RCC 7860 (cell line): ENCODE data around the gene RPL21.
"Not testable (repeated sequence)": the region's sequence is repeated elsewhere in the genome, so short reads cannot be mapped to it uniquely, and the experiment has no call there.

Experiments
- DNase-seq: peaks from one replicate; pipeline ENCODE4 v3.0.0-alpha.2; 2015; ENCODE audit warnings: low spot score
- FAIRE-seq: peaks from 2 replicates; lab custom pipeline; 2012; peaks lifted over from hg19 to GRCh38; lab: Jason Lieb, UNC

RPL21 gene

DNA sequence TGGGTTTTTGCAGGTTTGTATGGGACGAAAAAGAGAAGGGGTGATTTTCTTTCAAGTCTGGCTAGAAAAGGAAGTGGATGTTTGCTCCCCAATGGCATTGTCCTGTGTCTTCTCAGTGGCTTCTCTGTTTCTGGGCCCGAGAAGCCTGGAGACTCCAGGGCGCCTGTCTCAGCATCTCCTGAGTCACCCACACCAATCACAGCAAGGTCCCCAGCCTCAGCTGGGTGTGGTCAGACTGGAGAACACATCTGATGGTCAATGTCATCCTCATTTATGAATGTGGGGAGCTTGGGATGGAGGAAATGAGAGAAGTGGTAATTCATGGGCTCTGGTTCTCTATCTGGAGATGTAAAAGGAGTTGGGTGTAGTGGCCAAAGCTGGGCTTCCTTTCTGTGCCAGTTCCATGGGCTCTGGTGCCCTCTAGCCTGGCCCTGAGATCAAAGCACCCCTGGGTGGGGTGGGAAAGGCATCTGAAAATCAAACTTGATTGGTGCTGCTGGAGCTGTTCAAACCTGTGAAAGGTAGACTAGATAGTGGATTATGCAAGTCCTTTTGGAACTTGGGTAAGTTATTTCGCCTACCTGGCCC, 32.6 kb downstream of the RPL21 start:
- FAIRE-seq (no peak), DNase-seq (peak; percentile 14)

DNA sequence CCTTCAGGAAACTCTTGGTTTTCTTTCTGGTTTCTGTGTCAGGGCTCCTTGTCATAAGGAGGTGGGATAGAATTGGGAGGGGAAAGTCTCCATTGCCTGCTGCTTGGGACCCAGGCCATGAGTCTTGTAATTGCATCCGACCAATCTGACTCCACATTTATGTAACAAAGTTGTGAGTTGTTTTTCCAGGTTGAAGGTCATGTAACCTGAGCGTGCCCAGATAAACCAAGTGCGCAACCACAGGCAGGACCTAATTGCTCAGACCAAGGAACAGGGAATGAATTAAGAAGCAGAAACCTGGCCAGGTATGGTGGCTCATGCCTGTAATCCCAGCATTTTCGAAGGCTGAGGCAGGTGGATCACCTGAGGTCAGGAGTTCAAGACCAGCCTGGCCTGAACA, 37.0 kb downstream of the RPL21 start:
- DNase-seq (no peak), FAIRE-seq (no peak)

DNA sequence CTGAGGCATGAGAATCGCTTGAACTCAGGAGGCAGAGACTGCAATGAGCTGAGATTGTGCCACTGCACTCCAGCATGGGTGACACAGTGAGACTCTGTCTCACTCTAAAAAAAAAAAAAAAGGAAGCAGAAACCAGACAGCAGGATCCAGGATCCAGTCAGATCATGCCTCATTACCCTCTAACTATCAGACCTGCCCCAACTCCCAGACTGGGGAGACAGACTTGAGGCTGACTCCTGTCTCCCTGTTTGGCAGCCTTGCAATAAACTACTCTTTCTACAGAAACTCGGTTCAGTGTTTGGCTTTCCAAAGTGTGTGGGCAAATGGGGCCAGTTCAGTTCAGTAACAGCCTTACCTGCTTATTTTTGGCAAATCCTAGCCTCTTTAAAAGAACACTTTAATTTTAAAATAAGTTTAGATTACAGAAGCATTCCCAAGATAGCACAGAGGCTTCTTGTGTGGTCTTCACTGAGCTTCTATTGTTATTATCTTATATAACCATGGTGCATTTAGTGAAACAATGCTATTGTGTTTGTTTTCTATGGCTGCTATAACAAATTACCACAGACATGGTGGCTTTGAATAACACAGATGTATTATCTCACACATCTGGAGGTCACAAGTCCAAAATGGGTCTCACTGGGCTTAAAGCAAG, 37.8 kb downstream of the RPL21 start:
- DNase-seq (peak; percentile 7), FAIRE-seq (no peak)

DNA sequence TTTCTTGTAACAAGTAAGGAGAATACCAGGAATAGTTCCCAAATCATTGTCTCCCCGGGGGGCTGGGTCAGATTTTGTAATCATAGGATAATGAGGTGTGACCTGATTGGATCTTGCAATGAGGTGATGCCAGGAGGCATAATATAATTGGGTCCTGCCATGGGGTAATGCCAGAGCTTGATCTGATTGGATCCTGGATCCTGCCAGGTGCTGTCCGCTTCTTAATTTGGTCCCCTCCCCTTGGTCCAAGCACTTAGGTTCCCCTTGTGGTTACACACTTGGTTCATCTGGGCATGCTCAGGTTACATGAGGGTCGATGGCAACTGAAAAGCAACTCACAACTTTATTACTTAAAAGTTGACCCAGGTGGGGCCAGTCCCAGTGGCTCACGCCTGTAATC, 39.4 kb downstream of the RPL21 start:
- FAIRE-seq: no peak
- DNase-seq: no peak

DNA sequence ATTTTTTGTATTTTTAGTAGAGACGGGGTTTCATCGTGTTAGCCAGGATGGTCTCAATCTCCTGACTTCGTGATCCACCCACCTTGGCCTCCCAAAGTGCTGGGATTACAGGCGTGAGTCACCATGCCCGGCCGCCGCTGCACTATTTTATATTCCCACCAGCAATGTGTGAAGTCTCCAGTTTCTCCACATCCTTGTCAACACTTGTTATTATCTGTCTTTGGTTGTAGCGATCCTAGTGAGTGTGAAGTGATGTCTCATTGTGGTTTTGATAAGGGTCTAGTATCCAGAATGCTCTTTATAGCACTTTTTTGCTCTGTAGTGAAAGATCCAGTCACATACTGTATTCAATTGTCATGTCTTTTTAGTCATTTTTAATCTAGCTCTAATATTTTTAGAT, 40.6 kb downstream of the RPL21 start:
- not testable (repeated sequence) for DNase-seq, FAIRE-seq

DNA sequence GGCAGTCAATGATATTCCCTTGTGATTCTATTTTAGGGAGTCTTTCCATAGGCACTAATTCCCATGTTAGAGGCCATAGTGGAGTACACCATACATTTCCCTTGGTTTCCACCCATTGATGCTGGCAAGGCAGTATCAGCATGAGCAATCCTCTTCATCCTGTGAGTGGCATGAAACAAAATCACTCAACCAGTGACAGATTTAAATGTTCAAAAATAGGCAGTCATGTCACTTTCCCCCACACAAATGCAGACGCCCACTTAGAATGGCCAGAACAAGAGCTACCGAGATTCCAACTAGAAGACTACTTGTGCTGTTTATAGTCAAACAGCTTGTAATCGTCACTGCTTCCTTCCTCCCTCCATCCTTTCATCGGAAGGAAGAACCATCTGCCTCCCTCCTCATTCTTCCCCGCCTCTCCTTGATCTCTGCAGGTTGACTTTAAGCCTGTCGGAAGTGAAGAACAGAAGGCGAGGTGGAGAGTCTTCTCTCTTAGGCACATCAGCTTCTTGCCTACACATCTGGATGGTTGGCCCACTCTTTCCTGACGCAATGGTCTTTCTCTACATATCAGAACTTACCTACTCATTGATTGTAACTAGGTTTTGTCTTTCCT, 41.8 kb downstream of the RPL21 start:
- FAIRE-seq: no peak
- no peak for DNase-seq

DNA sequence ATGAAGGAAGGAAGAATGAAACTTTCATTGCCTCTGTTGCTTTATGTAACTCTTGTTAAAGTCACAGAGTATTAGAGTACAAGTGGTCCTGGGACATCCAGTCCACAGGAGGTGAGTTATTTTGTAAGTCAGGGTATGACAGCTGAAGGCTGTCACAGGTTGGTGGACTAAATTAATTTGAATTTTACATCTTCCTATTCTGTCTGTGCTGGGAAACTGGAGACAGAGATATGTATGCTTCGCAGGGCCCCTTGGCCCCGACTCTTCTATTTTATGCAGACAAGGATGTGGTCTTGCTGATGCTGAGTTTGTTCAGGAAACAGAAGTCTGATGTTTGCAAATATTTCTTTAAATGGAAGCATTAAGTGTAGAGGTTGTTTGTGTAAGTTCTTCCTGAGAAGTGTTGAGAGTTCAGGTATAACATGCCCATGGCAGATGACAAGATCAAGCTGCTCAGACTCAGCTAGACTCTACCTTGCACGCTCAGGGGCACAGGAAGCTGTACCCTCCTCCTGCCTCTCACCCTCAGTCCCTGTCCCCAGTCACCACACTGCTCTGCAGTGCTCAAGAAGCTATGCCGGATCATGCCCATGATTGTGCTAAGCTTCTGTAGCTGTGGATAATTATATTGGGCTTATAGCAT, 42.6 kb downstream of the RPL21 start:
- FAIRE-seq (no peak), DNase-seq (no peak)

DNA sequence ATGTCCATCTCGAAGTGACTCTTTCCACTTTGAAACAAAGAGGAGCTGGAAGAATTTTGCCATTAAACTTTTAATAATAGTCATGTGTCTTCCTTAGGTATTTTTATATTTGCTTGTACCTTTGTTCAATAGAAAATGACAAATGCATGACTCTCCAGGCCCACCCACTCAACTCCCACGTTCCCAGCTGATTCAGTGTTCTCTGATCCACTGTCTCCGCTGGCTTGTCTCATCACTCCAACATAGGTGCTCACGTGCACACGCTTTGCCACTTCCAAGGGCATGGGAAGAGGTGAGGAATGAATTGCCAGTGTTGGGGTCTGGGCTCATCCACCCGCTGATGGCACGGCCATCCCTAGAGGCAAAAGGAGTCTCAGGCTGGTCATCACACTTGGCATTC, 43.7 kb downstream of the RPL21 start:
- FAIRE-seq: no peak
- no peak for DNase-seq

DNA sequence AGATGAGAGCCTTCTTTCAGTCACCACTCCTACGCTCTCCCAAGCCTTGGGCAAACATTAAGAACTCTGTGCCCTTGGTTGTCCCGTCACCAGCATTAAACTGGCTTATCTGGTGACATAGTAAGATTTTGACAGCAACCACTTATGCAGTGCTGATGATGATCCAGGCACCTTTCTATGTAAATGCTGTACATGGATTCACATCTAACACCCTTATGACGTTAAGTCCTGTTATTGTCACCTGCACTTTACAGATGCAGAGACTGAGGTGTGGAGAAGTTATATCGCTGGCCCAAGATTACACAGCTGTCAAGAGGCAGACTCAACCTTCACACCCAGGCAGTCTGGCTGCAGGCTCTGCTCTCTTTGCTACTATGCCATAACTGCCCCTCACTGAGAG, 44.3 kb downstream of the RPL21 start:
- DNase-seq (no peak), FAIRE-seq (no peak)

DNA sequence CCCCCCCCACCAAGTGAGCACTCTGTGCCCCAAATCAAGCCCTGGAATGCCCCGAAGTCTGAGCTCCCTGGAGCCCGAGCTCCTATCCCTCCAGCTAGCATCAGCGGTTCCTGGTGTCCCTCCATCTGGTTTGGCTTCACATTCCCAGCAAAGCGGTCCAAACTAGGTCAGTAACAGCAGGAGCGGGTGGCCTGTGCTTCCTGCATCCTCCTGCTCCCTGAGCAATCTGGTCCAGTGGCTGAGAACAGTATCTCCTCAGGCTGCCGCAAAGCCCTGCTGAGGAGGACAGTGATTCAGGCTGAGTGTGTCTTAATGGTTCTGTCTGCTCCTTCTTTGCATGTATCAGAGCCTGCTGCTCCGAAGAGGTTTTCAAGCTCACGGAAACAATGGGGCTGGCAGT, 45.1 kb downstream of the RPL21 start:
- FAIRE-seq (no peak), DNase-seq (no peak)

DNA sequence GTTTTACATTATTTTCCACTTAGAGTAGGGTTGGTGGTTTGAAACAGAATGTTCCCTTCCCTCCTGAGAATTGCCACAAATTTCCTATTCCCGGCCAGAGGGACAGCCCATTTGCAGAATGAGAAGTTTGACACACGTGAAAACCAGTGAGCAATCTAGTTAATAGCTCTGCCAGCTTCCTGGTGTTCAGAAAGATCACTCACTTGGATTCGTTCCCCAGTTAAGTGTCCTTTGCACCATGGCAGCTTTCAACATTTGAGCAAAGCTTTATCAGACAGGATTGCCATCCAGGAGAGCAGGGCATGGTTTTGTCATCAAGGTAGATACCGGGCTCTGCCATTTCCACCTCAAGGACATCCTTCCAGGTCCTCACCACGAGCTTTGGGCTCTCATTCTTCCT, 47.5 kb downstream of the RPL21 start:
- no peak for DNase-seq
- FAIRE-seq: no peak

DNA sequence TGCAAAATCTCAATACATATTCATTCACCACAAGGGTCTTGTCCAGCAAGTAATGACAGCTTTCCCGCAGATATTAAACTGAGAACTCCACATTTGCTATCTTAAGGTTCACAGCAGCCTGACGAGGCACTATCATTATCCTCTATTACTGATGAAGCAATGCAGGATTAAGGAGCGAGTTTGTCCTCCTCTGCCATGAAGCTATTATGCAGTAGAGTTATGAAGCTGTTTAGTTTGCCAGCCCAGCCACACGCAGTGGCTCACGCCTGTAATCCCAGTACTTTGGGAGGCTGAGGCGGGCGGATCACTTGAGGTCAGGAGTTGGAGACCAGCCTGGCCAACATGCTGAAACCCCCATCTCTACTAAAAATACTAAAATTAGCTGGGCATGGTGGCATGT, 49.0 kb downstream of the RPL21 start:
- DNase-seq, FAIRE-seq: not testable (repeated sequence)

DNA sequence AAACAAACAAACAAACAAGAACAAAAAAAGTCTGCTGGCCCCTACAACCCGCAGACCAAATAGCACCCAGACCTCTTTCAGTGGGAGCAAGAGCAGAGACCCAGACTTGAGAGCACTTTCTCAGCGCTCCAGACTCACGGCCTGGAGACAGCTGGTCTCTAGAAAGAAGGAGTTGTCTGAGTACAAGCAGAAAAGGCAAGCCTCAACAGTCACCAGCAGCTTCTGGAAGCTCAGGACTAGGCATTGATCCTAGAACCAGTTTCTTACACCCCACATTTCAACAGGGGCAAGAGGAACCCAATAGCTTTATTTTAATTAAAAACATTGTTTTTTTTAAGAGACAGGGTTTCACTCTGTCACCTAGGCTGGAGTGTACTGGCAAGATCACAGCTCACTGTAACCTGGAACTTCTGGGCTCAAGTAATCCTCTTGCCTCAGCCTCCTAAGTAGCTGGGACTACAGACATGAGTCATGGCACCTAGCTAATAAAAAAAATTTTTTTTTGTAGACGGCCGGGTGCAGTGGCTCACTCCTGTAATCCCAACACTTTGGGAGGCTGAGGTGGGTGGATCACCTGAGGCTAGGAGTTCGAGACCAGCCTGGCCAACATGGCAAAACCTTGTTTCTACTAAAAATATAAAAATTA, 49.7 kb downstream of the RPL21 start:
- no peak for FAIRE-seq

DNA sequence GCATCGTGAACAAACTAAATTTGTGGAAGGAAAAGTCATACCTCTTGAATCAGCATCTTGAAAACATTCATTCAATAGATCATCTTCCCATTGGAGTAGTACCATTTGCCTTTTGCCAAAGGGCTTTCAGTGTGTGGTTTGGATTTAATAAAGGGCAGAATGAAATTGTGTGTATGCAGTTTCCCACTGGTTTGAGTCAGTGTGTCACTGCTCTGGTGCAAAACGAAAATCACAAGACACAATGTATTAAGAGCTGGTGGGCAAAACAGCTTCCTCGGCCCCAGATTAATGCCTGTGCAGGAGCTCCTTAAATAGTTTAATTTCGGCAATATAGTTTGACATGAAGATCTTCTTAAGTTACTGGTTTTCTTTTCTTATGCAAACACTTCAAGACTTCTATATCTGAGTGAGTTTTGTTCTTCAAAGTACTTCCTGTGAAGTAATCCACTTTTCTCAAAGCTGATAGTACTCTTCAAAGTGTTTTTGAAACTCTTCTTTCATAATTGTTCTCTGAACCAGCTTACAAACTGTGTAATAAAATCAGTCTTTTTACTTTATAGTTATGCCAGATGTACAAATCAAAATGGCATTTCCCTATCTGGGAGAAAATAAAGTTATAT, 51.4 kb downstream of the RPL21 start:
- FAIRE-seq: no peak
- no peak for DNase-seq

More for the DNA sequence above, 49.7 kb downstream of the RPL21 start:
- DNase-seq: no peak

DNA sequence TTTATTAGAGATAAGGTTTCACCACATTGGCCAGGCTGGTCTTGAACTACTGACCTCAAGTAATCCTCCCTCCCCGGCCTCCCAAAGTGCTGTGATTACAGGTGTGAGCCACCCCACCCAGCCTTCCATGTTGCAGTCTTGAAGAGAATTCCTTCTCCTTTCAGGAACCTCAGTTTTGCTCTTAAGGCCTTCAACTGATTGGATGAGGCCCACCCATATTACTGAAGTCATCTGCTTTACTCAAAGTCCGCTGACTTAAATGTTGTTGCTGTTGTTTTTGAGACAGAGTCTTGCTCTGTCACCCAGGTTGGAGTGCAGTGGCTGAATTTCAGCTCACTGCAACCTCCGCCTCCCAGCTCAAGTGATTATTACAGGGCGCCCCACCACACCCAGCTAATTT, 52.7 kb downstream of the RPL21 start:
- FAIRE-seq: no peak
- no peak for DNase-seq

DNA sequence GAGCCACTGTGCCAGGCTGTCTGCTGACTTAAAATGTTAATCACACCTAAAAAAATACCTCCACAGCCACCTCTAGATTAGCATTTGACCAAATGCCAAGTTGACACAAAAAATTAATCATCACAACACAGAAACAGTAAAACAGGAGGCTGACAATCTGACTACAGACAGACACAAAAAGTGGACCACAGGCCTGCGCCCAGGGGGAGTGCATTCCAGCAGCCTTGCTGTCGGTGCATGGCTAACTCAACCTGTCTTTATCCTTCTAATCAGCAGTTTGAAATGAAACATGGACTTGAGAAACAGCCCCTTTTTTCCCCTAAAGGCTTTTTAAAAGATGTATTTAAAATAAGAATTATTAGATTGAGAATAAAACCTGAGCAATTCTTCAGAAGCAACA, 53.3 kb downstream of the RPL21 start:
- no peak for FAIRE-seq

More for the DNA sequence above, 53.3 kb downstream of the RPL21 start:
- no peak for DNase-seq
